Measurements from ENCODE around the gene RALGAPA1. TPM values are rescaled to one million over a fixed set of nuclear protein-coding genes. Genes with fewer than 3 reads are reported as not detected.

RALGAPA1 gene
- total RNA-seq, 1 donor from 2014 or later: 45.7 TPM

GRCh38 chr14:35818346-35819115 lies 9.4 kb upstream of the RALGAPA1 start:
- Mint-ChIP-seq H3K27ac (no peak overlapping the region), H3K4me3 (no peak overlapping the region), H3K9me3 (no peaks in the 10 kb centered on the region), H3K27me3 (no peaks in the 10 kb centered on the region), H3K4me1 (ENCODE audit: unreplicated experiment) (no peaks in the 10 kb centered on the region), H3K36me3 (no peaks in the 10 kb centered on the region)
- no peak for DNase-seq (ENCODE audit: extremely low spot score, unreplicated experiment)
- TF ChIP-seq, protein P1, sequence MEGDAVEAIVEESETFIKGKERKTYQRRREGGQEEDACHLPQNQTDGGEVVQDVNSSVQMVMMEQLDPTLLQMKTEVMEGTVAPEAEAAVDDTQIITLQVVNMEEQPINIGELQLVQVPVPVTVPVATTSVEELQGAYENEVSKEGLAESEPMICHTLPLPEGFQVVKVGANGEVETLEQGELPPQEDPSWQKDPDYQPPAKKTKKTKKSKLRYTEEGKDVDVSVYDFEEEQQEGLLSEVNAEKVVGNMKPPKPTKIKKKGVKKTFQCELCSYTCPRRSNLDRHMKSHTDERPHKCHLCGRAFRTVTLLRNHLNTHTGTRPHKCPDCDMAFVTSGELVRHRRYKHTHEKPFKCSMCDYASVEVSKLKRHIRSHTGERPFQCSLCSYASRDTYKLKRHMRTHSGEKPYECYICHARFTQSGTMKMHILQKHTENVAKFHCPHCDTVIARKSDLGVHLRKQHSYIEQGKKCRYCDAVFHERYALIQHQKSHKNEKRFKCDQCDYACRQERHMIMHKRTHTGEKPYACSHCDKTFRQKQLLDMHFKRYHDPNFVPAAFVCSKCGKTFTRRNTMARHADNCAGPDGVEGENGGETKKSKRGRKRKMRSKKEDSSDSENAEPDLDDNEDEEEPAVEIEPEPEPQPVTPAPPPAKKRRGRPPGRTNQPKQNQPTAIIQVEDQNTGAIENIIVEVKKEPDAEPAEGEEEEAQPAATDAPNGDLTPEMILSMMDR (conservative IDR thresholded peaks at IDR 0.05): peak; percentile 71

- TF ChIP-seq, protein P1 (conservative IDR thresholded peaks at IDR 0.05): peak; percentile 83
- no peaks in the 10 kb centered on the region for H3K27me3 Mint-ChIP-seq
- H3K36me3 Mint-ChIP-seq: no peaks in the 10 kb centered on the region
- no peak overlapping the region for H3K27ac Mint-ChIP-seq
- no peak for DNase-seq (ENCODE audit: extremely low spot score, unreplicated experiment)
- no peak overlapping the region for H3K4me3 Mint-ChIP-seq
- no peaks in the 10 kb centered on the region for H3K9me3 Mint-ChIP-seq
- H3K4me1 Mint-ChIP-seq (ENCODE audit: unreplicated experiment): no peaks in the 10 kb centered on the region
Measured at GRCh38 chr14:35814371-35815005, 5.4 kb upstream of the RALGAPA1 start.

DNA sequence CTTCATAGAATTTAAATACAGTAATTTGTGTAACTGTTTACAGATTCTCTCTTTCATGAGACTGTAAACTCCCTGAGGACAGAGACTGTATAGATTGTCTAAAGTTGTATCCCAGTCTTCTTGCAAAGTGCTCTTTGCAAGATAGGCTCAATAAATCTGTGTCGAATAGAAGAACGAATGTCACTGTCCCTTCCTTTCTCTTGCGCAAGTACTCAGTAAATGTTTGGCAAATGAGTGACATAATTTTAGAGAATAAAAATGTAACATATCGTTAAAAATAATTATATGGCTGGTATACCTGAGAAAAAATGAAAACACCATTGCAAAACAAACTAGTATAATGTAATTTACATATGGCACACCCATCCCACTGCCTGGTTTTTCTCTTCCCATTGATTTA lies 1.9 kb upstream of the RALGAPA1 start:
- Mint-ChIP-seq H3K4me1 (ENCODE audit: unreplicated experiment) (peaks cover 20% of the 10 kb centered on the region), H3K4me3 (peak overlapping the region; percentile 39), H3K27ac (peak overlapping the region; percentile 66), H3K27me3 (no peaks in the 10 kb centered on the region), H3K9me3 (no peaks in the 10 kb centered on the region), H3K36me3 (no peaks in the 10 kb centered on the region)
- TF ChIP-seq, protein P1 (conservative IDR thresholded peaks at IDR 0.05): no peak
- DNase-seq (ENCODE audit: extremely low spot score, unreplicated experiment): no peak

- no peaks in the 10 kb centered on the region for H3K9me3 Mint-ChIP-seq
- peak overlapping the region; percentile 94 for H3K27ac Mint-ChIP-seq
- DNase-seq (ENCODE audit: extremely low spot score, unreplicated experiment): no peak
Measured at GRCh38 chr14:35809597-35809996, 502 bp upstream of the RALGAPA1 start.

GRCh38 chr14:35808076-35808637 lies 938 bp downstream of the RALGAPA1 start:
- H3K9me3 Mint-ChIP-seq: no peaks in the 10 kb centered on the region

More at GRCh38 chr14:35809597-35809996, 502 bp upstream of the RALGAPA1 start:
- TF ChIP-seq, protein P1 (conservative IDR thresholded peaks at IDR 0.05): no peak
- H3K4me1 Mint-ChIP-seq (ENCODE audit: unreplicated experiment): peaks cover 20% of the 10 kb centered on the region
- no peaks in the 10 kb centered on the region for H3K27me3 Mint-ChIP-seq
- peak overlapping the region; percentile 99 for H3K4me3 Mint-ChIP-seq
- H3K36me3 Mint-ChIP-seq: peaks cover 2% of the 10 kb centered on the region

More at GRCh38 chr14:35808076-35808637, 938 bp downstream of the RALGAPA1 start:
- H3K27me3 Mint-ChIP-seq: no peaks in the 10 kb centered on the region
- peaks cover 3% of the 10 kb centered on the region for H3K36me3 Mint-ChIP-seq
- TF ChIP-seq, protein P1 (conservative IDR thresholded peaks at IDR 0.05): no peak
- peak overlapping the region; percentile 96 for H3K27ac Mint-ChIP-seq
- DNase-seq (ENCODE audit: extremely low spot score, unreplicated experiment): no peak
- H3K4me1 Mint-ChIP-seq (ENCODE audit: unreplicated experiment): peaks cover 20% of the 10 kb centered on the region
- H3K4me3 Mint-ChIP-seq: peak overlapping the region; percentile 99
